GM12875 (cell line): ENCODE measurements around the gene AGPAT2.

Experiments used
- H3K4me3 ChIP-seq: one replicate; pipeline ENCODE4 v1.5.1; 2011; ENCODE audit warnings: low read depth, low read length, control low read depth
- CTCF ChIP-seq: IDR thresholded peaks from 2 replicates; pipeline ENCODE4 v1.5.1; 2011; ENCODE audit warnings: low read depth, mild to moderate bottlenecking, control low read depth, inconsistent platforms, low read length, moderate library complexity, borderline replicate concordance; ENCODE audit not compliant: insufficient read depth

The AGPAT2 gene

GRCh38 chr9:136700304-136700703 is 13.0 kb upstream of the AGPAT2 start:
- TF ChIP-seq CTCF: no peak
- H3K4me3 ChIP-seq: no peak overlapping the region

- H3K4me3 ChIP-seq: no peak overlapping the region
- no peak for TF ChIP-seq CTCF
These were observed 11.5 kb upstream of the AGPAT2 start for GRCh38 chr9:136698635-136699246.

- no peak overlapping the region for H3K4me3 ChIP-seq
- TF ChIP-seq CTCF: no peak
These were observed 10.7 kb upstream of the AGPAT2 start for GRCh38 chr9:136697821-136698526.

GRCh38 chr9:136697146-136697820 is 10.0 kb upstream of the AGPAT2 start:
- no peak for TF ChIP-seq CTCF
- no peak overlapping the region for H3K4me3 ChIP-seq

- no peak overlapping the region for H3K4me3 ChIP-seq
- TF ChIP-seq CTCF: no peak
These were observed 9.2 kb upstream of the AGPAT2 start for GRCh38 chr9:136696502-136696901.

- H3K4me3 ChIP-seq: no peak overlapping the region
- no peak for TF ChIP-seq CTCF
These were observed 8.7 kb upstream of the AGPAT2 start for GRCh38 chr9:136695955-136696354.
